Activated T-cell treated with anti-CD3 and anti-CD28 coated beads for 48 hours (primary cell): ENCODE results near the gene CPLX1.

Experiments
- DNase-seq: peaks from one replicate; pipeline ENCODE4 v3.0.0-alpha.2; 2020; ENCODE audit warnings: low read depth

The CPLX1 gene

GRCh38 chr4:825971-826330, at the start of gene CPLX1:
CPLX1 (minus strand) TSS chr4:826129; CDS start chr4:824522, 1,607 bp downstream.
- no peak for DNase-seq

- DNase-seq = no peak
Measured at GRCh38 chr4:874971-875817, 49.3 kb upstream of the CPLX1 start.

GRCh38 chr4:874056-874455, 48.1 kb upstream of the CPLX1 start:
- no peak for DNase-seq

- no peak for DNase-seq
Measured at GRCh38 chr4:872241-872981, 46.5 kb upstream of the CPLX1 start.

- no peak for DNase-seq
Measured at GRCh38 chr4:871484-871883, 45.6 kb upstream of the CPLX1 start.

GRCh38 chr4:870951-871350, 45.0 kb upstream of the CPLX1 start:
- no peak for DNase-seq

GRCh38 chr4:869776-870175, 43.8 kb upstream of the CPLX1 start:
- no peak for DNase-seq

GRCh38 chr4:868421-868820, 42.5 kb upstream of the CPLX1 start:
- no peak for DNase-seq

GRCh38 chr4:867526-868250, 41.8 kb upstream of the CPLX1 start:
- no peak for DNase-seq

GRCh38 chr4:866761-867390, 40.9 kb upstream of the CPLX1 start:
- no peak for DNase-seq

- DNase-seq = no peak
Measured at GRCh38 chr4:866068-866760, 40.3 kb upstream of the CPLX1 start.

GRCh38 chr4:865572-865971, 39.6 kb upstream of the CPLX1 start:
- no peak for DNase-seq

- no peak for DNase-seq
Measured at GRCh38 chr4:865121-865465, 39.2 kb upstream of the CPLX1 start.

- DNase-seq = no peak
Measured at GRCh38 chr4:864456-865120, 38.7 kb upstream of the CPLX1 start.

GRCh38 chr4:860561-860960, 34.6 kb upstream of the CPLX1 start:
- no peak for DNase-seq

- DNase-seq = no peak
Measured at GRCh38 chr4:859496-859895, 33.6 kb upstream of the CPLX1 start.

GRCh38 chr4:858831-859451, 33.0 kb upstream of the CPLX1 start:
- no peak for DNase-seq

- DNase-seq = no peak
Measured at GRCh38 chr4:858041-858481, 32.1 kb upstream of the CPLX1 start.

GRCh38 chr4:857461-857860, 31.5 kb upstream of the CPLX1 start:
- no peak for DNase-seq

GRCh38 chr4:856225-856901, 30.4 kb upstream of the CPLX1 start:
- DNase-seq = no peak
